NCI-H748 (cell line): ENCODE results near the gene DDR2.
"Not testable (repeated sequence)": the region's sequence is repeated elsewhere in the genome, so short reads cannot be mapped to it uniquely, and the experiment has no call there.

Source experiments
- DNase-seq: peaks from one replicate; lab custom pipeline; 2025; ENCODE audit not compliant: unreplicated experiment; lab: John Stamatoyannopoulos, UW

Gene DDR2

DNA sequence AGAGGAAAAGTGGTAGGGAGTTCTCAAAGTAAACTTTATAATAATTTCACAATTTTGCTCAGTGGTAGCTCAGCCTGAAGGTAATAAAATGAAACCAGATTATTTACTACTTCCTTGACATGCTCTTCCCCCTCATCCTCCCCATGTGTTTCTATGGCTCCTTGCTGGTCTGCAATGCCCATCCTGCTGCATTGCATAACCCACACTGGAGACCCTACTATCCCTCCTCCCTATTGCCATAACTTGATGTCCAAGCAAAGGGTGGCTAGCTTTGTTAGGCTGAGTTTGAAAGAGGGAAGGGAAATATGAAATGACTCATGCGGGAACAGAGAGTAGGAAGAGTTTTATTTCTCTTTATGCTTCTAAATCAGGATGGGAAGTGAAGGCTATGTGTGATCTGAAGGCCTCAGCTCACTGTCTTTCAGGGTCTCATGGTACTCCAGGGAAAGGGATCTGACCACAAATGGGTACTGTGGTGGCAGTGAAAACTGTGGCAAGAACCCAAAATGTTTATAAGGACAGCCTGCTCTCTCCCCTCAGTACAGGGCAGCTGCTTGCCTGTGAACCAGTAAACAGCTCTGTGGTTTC is 121.8 kb downstream of the DDR2 start:
- DNase-seq, result no peak

DNA sequence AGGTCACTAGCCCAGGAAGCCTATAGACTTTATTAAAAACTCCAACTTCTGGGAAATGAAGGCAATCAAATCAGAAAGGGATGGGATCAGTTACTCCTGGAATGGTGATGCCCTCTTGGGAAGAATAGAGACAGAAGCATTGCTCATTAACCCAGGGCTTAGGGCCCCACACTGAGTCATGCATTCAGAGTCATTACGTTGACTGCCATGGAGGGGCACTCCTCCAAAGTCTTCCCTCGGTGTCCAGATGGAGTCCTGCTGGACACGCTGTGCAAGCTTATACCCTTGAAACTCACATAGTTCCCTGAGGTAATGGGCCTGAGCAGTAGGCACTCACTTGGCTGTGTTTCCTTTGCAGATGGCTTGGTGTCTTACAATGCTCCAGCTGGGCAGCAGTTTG is 123.0 kb downstream of the DDR2 start:
- no peak for DNase-seq

DNA sequence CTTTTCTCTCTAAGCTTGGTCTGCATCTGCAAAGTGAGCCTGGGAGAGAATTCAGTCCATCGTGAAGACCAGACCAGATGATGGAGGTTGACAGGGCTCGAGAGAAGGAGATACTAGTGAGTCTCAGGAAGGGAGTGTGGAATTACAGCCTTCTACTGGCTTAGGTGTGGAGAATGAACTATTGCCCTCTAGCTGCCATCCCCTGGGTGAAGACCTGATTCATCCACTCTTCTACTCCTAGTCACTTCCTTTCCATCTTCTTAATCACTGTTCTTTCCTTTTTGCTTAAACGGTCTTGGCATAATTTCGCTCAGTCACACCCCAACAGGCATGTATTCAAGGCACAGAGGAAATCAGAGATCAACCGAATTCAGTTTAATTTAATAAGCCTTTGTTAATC is 124.3 kb downstream of the DDR2 start:
- no peak for DNase-seq

DNA sequence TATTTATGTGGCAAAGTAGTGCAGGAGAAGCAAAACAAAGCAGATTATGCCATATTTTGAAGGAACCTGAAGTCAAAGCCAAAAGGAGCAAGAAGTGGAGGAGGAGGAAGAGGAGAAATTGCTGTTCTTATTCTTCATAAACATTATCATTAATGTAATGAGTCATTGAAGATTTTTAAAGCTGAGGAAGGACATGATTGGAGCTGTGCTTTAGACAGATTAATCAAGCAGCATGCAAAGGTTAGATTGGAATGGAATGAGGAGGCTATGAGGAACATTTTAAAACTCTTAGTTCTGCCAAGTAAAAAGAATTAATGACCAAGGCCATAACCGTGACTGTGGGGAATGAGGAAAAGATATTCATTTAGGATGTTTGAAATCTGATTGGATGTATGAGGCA is 125.2 kb downstream of the DDR2 start:
- no peak for DNase-seq

DNA sequence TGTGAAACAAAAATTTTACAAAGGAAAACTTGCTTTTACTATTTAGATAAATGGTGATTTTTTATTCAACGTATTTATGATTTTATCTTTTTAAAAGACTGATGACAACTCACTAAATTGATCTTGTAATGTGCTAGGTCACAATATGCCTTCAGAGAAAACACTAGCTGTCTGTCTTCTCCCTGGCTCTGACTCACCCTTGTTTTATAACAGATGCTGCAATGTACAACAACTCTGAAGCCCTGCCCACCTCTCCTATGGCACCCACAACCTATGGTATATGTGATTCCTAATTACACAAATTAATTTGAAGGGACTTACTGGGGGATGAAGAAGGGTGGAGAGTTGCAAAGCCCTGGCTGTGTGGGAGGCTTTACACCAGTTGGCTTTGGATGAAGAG is 133.5 kb downstream of the DDR2 start:
- no peak for DNase-seq

DNA sequence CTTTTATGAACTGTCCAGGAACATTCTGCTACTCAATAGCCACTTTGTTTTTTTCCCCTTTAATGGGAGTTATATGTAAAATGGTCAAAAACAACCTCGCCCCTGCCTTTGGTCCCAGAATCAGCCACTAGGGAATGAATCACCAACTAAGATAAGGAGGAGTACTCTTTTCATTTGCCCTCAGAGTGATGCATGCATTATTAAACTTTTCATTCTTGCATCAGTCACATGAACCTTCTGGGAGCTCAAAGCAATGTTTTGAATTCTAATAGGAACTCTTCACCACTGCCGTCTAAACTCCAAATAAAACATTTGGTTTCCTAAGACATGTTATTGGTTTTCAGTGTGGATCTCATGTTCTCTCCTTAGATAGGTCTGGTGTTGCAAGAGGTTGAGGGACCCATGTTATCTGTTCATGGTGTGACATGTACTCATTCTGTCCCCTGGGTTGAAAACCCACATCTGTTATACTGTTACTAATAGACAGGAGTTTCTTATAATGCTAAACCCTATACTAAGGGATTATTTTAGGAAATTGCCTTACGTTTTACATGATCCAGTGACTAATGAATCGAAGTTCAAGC is 140.4 kb downstream of the DDR2 start:
- no peak for DNase-seq

DNA sequence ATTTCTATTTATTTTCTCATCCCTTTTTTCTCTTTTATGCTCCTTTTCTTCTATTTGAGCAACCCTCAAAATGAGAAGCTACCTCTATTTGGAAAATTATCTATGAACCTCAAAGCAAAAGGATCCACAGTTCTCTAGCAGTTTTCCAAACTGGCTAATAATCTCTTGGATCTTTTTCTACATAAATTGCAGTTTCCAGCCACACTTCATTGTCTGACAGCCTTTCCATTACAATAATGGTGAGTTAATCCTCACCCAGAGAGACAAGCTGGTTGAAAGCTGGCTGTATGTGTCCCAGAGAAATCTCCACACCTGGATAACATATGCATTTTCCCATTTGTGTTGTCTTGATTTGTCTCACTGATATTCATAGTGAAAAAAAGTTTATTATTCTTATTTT is 141.7 kb downstream of the DDR2 start:
- DNase-seq, result no peak

DNA sequence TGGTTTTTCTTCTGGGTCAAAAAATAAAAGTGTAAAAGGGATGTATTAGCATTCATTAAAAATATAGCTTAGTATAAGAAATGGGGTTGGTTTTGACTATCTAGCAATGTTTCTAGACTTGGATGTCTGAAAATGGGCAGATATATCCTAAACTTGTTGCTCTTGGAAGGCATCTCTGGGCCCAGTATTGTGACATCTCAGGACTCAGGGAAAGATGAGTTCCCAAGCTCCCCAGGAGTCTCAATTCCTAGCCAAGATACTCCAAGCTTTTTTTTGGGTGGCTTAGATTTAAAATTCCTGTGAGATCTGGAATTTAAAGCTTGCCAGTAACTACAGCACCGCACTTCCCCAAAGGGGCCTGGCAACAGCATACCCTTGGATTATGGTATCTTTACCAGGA is 146.8 kb downstream of the DDR2 start:
- DNase-seq, result no peak

DNA sequence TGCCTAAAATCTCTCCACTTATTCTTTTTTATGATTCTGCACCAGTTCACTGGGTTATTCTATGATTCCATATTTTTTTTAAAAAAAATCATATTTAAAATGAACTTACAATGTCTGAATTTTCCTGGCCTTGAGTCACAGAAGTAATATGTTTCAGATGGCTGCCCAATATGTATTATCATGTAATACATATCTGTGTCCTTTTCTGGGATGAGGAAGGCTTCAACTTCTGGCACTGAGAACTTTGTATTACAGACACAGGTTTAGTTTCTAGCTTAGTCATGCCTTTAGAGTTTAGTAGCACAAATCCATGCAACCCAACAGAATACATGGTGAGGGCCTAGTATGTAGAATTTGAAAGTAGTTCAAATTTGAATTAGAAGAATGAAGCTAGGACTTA is 150.4 kb downstream of the DDR2 start:
- no peak for DNase-seq

DNA sequence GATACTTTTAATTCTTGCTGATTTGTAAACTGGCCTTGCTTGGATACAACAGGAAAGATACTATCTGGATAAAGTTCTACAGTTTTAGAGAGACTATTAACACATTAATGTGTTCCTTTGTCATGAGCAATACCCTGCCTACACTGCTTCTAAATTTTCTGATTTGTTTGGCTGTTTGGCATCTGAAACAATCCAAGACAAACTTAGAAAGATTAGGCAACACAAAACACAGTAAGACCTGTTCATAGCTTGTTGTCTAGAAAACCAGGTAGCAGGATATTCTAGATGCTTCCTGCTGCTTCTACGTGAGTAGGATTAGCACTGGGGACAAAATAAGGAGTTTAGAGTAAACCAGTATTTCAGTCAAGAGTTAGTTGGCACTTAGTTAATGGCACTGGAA is 152.7 kb downstream of the DDR2 start:
- DNase-seq, result not testable (repeated sequence)

DNA sequence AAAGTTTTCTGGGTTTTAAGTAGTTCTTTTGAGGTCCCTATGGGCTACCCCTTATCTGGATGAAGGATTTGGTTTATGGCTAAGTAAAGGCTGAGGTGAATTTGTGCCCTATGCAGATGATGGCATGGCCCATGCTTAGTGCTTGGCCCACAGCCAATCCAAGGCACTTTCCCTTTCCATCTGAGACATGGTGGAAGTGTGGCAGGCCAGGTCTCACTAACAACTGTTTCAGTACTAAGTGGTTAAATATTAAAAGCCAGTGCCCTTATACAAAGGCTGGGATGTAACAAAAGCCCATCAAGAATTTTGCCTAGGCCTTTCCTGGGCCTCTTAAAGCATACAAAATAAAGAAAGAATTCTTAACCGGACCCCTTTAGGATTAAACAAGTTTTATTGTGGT is 156.5 kb downstream of the DDR2 start:
- DNase-seq, result peak; percentile 11

DNA sequence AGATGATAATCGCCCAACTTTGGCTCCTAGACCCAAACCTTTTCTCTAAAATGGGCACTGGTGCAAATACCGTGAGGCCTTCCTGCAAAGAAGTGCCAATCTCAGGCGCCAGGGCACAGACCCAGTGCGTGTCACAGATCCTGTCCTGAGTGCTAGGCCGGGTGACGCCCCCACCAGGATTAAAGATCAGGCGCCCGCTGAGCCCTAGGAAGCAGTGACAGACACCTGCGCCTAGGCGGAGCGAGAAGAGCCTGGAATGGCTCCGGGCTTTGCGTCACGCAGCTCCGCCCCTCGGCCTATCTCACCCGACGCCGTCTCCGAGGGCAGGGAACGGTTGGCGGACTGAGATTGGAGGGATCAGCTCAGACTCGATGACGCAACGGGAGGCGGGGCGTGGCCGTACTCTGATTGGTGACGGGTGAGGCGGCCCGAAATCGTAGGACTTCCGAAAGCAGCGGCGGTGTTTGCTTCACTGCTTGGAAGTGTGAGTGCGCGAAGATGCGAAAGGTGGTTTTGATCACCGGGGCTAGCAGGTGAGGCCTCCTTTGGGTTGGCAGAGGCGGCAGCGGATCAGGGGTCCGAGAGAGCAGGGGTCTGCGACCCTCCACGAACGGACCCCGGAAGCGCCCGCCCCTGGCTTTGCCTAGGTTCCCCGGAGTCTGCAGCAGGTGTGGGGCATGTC is 158.2 kb downstream of the DDR2 start, which contains the start of gene HSD17B7:
HSD17B7 (plus strand) TSS at position 400 of the 682 bp plus-strand sequence; CDS start at position 499, 99 bp downstream.
- peak; percentile 95 for DNase-seq

DNA sequence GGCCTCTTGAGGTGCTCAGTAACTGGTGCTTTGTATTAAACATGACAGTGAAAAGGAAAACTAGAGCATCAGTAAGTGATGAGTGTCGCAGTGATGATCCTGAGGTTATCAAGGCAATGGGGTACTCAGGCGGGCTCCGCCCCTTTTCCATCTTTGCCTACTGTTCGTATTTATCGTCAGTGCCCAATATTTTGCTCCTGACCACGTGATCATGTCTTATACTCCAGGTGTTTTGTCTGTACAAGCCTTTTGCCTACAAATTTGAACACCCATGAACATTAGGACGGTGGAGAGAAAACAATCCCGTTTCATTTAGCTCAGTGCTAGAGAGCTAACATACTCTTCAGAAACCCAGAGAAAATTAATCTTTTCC is 158.7 kb downstream of the DDR2 start:
- peak; percentile 56 for DNase-seq

DNA sequence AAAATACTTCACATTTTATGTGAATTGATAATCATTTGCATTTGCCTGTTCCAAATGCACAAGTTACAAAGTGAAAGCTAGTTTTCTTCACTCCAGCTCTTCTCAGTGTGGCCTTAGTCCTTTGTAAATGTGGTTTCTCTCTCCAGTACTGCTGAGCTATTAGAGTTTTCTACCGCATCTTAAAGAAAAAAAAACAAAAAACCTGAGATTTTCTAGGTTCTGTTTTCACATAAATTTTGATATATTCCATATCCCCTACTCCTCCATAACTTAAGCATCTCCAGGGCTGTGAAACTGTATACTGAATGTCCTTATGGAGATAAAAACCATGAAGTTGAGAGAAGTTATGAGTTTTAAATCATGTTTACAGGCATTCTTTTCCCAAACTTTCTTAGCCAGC is 162.0 kb downstream of the DDR2 start:
- not testable (repeated sequence) for DNase-seq

DNA sequence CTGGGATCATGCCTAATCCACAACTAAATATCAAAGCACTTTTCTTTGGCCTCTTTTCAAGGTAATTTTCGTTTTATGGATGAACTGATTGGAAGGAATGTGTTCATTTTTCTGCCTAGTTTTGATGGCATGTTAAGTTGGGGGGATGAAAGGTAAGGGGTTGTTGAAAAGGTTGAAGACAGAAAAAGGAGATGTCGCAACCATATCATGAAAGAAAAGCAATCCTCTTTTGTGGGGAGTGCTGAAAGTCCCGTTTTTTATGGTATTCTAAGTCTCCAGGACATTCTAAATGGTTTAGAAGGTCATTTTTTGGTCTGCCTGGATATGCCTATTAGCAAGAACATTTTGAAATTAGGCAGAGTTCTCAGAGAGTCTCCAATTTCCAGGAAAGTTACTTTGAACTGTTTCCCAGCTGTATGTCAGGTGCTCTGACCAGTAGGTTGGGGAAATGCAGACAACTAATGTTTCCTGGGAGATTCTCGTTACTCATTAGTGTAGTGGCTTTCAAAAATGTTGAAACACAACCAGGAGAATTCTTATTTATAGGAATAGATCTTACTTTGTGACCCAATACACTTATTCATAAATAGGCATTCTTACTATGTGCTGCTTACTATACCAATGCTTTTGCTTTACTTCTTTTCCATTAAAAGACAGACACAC is 164.5 kb downstream of the DDR2 start:
- not testable (repeated sequence) for DNase-seq

DNA sequence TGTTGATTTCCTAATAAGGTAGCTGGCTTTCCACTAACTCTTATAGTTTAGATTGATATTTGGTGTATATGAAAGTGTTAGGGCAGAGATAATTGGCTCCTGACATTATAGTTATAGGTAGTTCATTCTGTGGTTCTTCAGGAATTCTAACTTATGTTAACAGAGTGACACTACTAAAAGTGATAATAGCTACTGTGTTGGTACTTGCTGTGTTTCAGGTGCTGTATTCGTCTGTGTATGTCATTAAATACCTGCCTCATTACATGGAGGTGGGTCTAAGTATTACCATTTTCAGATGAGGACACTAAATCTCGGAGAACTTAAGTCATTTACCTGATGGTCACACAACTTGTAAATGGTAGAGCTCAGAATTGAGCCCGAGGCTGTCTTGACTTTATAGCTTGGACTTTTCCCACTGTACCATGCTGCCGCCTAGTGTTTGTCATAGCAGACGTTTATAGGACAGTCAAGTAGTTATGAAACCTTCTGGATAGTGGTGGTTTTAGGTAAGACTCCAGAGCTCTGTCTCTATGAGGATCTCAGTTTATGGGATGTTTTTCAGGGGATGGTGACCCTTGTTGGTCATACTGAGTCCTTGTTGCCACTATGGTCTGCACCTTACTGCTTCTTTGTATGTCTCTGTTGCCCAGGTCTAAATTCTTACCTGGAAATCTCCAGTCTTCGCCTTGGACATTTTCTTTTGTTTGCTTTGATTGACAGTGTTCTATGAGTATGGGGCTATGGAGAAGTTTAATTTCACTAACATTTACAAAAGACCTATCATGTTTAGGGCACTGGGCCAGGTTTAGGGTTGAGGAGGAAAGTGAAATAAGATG is 167.9 kb downstream of the DDR2 start:
- peak; percentile 54 for DNase-seq

DNA sequence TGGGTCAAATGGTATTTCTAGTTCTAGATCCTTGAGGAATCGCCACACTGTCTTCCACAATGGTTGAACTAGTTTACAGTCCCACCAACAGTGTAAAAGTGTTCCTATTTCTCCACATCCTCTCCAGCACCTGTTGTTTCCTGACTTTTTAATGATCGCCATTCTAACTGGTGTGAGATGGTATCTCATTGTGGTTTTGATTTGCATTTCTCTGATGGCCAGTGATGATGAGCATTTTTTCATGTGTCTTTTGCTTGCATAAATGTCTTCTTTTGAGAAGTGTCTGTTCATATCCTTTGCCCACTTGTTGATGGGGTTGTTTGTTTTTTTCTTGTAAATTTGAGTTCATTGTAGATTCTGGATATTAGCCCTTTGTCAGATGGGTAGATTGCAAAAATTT is 175.2 kb downstream of the DDR2 start:
- not testable (repeated sequence) for DNase-seq

DNA sequence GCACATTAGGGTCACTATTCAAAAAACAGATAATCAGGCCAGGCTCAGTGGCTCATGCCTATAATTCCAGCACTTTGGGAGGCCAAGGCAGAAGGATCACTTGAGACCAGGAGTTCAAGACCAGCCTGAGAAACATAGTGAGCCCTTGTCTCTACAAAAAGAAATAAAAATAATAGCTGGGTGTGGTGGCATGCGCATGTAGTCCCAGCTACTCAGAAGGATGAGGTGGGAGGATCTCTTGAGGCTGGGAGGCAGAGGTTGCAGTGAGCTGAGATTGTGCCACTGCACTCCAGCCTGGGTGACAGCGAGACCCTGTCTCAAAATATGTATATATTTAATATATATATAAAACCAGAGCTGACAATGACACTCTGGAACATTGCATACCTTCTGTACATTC is 180.1 kb downstream of the DDR2 start:
- not testable (repeated sequence) for DNase-seq

DNA sequence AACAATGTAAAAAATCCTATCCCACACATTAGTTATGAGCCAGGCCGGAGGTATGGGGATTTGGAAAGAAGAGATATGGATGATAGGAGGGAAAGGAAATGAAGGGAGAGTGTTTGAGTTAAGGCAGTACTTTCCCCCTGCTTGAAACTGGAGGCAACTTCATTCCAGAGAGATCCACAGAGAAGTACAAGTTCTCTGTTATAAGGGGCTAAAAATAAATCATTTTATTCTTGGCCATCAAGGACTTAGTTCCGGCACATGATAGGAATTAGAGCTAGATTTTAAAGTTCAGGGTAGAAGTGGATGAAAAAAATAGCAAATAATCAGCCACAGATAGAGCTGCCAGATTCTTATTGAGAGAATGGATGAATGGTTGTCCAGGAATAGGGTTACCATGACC is 185.9 kb downstream of the DDR2 start:
- not testable (repeated sequence) for DNase-seq

DNA sequence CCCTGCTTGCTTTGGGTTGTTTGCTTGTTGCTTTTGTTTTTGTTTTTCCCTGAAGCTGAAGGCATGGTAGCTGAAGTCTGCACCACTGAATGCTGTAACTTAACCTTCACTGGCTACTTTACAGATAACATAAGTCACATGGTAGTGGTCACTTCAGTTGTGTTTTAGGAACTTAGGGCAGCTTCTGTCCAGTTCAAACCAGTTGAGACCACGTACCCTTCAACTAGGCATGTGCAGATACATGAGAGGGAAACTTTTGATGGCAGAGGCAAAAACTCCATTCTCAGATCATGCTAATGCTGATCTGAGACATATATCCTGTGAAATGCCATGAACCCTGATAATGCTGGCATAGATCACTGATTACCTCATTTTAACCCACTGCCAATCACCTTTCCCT is 186.4 kb downstream of the DDR2 start:
- not testable (repeated sequence) for DNase-seq
